ENCODE data around the gene CLRN3.

CLRN3 gene

DNA sequence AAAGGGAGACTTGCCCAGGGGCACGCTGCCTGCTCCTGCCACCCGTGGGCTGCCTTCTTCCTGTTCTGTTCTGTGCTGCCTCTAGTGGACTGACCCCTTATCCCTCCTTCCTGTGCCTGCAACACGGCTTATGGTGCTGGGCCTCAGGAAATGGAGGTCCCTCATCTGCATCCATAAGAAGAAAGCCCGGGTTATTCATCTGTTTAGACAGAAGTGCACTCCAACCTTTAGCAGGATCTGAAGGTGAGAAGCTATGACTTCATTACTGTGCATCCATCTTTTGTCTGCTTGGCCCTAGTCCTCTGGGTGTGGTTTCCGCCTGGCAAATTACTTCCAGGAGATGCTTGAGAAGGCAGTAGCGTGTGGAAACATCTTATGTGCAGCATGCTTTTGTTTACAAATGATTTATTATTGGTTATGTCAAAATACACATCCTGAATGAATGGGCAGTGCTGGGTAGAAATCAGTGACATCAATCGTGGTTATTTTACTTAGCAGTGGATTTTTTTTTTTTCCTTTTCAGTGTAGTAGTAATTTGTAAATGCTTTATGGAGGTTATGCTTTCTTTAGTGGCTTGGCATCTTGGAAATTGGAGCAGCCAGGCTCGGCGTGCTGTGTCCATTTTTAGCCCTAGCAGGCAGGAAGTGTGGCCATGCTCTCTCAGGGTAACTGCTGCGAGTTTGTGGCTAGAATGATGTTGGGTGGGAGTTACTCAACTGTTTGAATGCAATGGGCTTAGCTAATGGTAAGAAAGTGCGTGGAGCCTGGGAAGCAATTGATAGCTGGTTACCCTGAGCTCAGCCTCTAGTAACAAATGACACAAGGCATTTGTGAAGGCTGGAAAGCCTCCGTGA lies 26.9 kb upstream of the CLRN3 start:
- DNase-seq (ENCODE audit: low read depth in 2 of 2): no peak

DNA sequence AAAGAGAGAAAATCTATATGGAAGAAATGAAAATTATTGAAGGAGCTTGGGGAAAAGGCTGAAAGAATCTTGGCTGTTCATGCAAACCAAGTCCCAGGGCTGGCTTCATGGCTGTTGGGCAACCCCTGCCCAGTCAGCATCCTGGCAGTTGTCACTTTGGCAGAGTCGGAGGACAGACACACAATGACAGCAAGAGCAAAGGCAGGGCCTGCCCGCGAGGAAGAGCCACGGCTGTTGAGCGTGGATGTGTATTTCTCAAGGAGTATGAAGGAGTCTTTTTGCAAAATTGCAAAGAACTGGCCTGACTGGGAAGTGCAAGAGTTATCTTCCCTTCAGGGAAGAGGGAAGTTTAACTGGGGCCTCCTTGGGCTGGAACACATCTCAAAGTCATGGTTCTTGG lies 25.8 kb upstream of the CLRN3 start:
- no peak for DNase-seq (ENCODE audit: low read depth in 2 of 2)

DNA sequence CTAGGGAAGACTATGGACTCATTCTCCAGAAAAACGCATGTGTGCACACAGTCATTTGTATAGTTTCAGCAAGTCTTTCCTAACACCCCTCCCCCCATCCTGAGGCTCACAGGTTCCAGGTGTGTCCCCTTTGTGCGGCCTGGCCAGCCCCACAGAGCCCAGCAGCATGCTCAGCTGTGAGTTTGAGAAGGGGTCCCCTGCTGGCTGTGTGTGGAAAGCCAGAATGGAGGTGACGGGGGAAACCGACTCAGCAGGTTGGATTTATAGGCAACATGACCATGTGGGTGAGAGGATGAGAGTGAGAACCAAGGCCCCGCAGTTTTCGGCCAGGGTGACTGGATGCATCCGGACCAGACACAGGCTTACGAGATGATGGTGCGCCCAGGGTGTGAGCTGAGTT lies 24.1 kb upstream of the CLRN3 start:
- DNase-seq (ENCODE audit: low read depth in 2 of 2): no peak

DNA sequence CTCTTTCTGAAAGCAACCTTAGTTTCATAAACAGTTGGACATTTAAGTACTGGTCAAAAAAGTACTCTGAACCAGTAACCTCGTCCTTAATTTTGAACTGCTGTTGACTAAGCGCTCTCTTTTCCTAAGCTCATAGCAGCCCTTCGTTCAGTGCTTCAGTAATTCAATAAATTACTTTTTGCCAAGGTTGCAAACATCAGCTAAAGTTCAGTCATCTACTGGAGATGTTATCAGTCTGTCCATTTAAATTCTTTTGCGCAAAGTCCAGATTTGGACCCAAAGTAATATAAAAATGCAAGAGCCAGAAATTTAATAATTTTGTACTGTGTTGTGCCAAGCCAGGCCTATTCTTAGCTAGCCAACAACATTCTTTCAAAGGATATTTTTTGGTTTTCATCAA lies 22.6 kb upstream of the CLRN3 start:
- no peak for DNase-seq (ENCODE audit: low read depth in 2 of 2)

DNA sequence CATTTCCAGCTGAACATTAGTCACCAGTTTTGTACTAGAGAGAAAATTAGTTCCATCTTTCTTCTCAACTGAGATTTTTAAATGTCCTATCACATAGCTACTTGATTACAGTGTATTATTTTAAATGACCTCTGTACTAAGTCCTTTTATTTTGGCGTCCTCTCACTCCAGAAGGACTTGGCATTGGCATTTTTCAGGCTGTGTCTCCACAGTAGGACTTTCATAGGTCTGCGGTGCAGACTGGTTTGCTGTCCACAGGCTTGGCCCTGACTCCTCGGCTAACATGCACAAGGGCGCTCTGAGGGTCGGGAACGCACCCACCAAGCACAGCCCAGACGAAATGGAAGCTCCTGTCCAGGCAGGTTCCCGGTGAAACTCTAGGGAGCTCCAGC lies 20.6 kb upstream of the CLRN3 start:
- no peak for DNase-seq (ENCODE audit: low read depth in 2 of 2)

DNA sequence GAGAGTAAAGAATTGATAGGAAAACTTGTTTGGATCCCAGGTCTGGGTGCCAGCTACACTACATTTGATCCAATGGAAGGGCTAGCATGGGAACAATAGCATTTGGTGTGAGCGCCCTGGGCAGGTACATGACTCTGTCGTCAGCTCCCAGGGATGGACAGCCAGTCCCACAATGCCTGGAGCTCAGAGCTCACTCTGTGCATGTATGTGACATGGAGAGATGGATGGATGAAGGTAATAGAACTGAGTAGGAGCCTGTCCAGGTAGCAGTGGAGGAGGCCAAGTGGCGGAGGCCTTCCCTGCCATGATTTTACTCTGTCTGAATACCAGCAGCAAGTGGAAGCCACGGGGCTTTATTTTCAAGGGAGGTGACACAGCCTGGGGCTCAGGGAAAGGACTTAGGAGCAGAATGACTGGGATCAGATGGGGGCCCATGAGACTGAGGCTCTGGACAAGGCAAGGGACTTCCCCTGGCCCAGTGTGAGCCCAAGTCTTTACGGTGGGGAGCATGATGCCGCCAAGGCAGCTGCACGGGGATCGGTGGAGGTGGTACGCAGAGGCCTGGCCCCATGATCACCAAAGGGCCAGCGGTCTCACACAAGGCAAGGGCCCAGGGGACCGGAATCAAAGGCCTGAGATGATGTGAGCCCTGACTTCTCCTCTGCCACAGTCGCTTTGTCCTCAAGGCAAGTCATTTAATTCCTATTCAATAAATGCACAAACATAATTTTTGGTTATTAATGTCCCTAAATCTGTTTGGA lies 20.0 kb upstream of the CLRN3 start:
- no peak for DNase-seq (ENCODE audit: low read depth in 2 of 2)

DNA sequence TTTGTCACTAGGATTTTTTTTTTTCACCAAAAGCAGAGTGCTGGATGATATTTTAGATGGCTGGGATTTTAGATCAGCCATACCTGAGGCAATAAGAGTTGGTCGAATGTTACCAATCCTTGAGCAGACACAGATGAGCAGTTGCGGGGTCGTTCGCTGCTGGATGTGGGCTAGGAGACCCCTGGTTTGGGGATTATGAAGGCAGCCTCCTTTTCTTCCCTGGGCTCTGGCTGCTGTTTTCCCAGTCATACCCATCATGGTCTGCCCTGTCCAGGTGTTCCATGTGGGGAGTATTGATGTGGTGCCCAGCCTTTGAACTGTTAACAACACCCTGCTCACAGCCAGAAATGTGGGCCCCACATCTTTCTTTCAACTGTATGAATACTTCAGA lies 19.1 kb upstream of the CLRN3 start:
- DNase-seq (ENCODE audit: low read depth in 2 of 2): no peak

DNA sequence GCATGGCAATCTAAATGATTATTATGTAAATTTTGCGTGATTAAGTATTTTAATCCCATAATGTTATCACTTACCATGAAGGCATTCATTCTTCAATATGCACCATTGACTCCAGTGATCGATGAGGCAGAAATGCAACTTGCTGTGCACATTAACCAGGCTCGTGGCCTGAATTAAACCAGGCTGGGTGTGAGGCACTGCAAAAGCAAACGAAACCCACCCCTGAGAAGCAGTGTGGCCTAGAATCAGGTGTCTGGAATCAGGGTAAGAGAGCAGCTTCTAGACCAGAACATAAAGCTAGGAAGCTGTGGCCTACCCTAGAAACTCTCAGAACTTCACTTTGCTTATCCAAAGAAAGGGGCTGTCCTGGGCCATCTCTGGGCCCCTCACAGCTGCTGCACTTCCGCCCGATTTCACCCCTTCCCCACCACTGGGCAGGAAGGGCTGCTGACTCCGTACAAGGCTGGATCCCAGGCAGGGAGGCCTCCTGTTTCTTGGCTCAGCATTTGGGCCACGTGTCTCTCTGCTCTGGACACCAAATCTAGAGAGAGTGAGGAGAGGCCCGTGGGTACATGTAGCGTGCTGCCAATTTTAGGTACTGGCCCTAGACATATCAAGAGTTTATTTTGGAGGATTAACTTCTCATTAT lies 18.6 kb upstream of the CLRN3 start:
- DNase-seq (ENCODE audit: low read depth in 2 of 2): no peak

DNA sequence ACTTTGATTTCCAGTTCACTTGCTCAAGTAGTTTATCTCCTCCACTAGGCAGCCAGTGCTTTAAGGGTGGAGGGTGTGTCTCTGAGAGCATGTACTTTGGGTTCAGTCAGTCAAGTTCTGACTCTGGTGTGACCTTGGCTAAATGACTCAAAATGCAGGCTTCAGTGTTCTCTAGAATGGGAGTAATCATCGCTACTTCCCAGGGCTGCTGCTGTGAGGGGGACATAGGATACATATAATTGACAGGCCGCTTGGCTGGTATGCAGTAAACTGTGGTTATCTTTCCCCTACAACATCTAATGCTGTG lies 17.7 kb upstream of the CLRN3 start:
- no peak for DNase-seq (ENCODE audit: low read depth in 2 of 2)

DNA sequence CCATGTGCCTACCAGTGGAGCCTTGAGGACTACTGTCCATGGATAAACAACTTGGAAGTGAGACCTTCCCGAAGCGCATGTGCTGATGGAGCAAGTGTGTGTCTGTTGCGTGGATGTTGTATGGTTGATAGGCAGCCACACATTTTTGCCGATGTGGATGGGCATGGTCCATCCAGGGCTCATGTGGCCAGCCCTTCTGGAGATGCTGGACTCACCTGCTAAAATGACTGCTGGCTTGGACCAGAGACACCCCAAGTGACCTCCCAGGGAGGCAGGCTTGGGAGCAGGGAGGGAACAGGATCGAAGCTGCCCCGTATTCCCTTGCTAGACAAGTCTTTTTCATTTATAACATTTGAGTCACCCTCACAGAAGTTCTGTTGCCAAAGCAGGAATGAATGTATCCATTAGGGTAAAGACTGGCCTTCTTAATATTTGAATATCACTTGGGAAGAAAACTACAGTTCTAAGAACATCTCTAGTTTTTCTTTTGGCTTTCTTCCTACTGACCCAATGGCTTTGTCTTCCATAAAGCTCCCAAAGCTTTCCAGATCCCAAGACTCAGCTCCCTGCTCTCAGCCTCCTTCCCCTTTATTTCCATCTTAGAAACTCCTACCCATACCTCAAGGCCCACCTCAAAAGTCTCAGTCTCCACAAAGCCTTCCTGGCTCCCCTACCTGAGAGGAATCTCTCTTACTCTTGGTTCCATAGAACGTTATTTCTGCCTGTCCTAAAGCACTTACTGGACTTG lies 17.1 kb upstream of the CLRN3 start:
- DNase-seq (ENCODE audit: low read depth in 2 of 2): no peak

DNA sequence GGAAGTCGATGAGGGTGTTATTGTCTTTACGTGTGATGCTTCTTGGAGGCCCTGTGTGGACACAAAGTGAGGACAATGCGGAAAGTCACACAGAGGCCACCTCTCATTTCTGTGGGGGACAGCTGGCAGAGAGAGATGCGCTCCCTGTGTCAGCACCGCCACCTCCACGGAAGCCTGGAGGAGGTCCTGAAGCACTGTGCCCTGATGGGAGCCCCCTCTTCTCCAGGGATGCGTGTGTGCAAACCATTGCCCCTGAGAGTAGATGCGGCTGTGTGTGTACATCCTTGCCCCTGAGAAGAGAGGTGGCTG lies 16.2 kb upstream of the CLRN3 start:
- DNase-seq (ENCODE audit: low read depth in 2 of 2): no peak

DNA sequence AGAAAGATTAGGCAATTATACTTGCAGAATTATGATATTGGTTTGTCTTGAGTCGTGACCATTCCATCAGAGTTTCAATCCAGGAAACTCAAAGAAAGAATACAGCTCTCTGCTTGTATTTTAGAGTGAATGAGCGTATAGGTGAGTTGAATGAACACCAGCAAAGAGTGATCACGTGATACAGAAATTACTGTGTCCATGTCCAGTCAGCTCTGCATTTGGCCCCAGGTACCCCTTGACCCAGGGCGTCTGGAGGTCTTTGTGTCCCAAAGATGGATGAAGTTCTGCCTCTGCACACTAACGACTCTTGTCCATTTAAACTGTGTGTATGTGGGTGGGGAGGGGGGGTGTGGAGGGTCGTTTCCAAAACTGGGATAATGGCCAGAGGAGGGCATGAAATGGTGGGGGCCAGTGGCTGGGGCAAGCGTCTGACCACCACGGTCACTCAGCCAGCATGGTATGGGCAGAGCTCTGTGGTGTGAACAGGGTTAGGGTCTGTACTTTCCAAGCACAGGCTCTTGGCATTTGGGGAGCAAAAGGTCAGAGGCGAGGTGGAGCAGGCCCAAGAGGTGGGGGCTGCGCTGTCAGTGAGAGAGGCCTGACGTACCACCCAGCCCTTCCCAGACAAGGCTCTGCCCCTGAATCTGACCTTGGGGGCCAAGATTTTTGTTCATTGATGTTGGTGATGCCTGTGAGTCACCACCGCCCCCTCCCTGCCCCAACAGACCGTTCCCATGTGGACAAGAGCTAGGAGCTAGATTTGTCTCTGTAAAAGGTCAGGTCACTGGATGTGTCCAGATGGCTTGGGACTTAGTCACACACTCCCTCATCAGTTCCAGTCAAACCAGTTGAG lies 15.6 kb upstream of the CLRN3 start:
- no peak for DNase-seq (ENCODE audit: low read depth in 2 of 2)

DNA sequence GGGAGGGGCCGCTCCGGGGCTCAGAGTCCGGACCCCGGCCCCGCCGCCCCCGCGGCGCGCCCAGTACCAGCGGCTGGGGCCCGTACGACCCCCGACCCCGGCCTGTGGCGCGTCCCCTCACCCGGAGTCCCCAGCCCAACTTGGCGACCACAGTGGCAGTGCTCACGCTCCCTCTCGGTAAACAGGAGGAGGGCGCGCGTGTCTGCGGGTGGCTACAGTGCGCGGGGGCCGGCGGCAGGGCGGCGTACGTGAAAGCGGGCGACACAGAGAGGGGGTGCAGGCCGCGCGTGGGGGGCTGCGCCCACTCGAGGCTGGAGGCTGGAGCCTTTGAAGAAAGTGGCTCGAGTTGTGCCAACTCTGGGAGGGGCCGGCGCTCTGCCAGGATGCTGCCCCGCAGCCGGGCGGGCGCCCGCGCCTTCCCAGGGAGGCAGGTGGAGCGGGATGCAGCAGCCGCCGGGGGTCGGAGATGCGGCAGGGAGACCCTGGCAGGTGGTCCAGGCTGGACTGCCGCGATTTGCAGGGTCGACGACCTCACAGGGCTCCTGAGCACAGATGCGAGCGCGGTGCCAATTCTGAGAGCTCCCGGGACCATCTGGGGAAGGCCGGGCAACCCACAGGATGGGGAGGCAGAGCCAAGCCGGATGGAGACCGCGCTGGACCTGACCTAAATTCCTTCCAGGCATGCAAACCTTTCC lies 14.8 kb upstream of the CLRN3 start:
- peak in 1 of 2 donors; percentile 12 for DNase-seq (ENCODE audit: low read depth in 2 of 2)

DNA sequence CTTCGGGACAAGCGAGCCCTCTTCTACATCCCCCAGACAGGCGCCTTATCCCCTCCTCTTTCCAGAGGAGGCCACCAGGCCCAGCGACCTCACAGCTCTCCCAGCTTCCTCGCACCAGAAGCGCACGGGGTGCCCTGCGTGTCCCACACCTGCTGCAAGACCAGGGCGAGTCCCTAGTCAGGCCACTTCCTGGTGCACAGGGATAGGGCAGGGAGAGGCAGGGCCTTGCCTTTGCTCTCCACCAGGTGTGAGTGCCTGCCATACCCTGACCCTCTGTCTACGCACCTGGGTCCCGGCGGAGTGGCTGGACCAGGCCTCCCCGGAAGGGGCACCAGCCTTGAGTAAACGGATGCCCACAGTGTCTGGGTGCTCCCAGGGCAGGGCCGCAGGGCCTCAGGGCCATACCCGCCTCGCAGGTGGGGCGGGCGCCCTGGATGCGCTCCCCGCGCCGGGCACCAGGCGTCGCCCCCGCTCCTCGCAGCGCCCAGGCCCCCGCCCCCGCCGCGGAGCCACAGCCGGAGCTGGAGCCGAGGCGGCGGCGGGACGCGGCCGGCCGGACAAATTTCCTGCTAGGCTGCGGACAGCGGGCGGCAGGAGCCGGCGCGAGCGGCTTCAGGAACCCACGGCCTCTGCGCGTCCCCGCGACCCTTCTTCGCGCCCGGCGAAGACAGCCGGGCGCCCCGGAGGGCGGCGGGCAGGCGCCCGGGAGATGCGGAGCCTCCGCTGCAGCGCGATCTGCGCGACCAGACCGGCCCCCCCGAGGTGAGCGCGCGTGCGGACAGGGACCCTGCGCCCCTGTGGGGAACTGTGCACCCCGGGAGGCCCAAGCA lies 14.0 kb upstream of the CLRN3 start, which contains the start of gene PTPRE:
PTPRE (plus strand) TSS at position 556 of the 830 bp plus-strand sequence. CDS start 133,779 bp downstream, outside the sequence.
- peak in 1 of 2 donors; percentile 58 for DNase-seq (ENCODE audit: low read depth in 2 of 2)

DNA sequence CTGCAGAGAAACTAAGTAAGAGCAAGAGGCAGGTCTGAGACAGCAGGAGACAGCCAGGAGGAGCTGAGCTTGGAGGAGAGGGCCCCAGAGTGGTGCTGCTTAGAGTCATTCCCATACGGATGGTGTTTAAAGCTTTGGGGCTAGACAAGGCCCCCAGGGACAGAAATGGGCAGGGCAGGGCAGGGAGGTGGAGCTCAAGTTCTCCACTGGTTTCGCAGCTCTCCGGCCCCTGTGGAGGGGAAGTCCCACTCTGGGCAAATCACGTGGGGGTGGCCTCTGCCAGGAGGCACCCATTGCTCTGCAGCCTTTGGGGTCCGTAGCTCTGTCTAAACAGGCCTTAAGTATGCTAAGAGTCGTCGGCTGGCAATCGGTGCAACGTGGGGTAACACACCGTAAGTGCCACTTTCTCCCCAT lies 13.1 kb upstream of the CLRN3 start:
- no peak for DNase-seq (ENCODE audit: low read depth in 2 of 2)

DNA sequence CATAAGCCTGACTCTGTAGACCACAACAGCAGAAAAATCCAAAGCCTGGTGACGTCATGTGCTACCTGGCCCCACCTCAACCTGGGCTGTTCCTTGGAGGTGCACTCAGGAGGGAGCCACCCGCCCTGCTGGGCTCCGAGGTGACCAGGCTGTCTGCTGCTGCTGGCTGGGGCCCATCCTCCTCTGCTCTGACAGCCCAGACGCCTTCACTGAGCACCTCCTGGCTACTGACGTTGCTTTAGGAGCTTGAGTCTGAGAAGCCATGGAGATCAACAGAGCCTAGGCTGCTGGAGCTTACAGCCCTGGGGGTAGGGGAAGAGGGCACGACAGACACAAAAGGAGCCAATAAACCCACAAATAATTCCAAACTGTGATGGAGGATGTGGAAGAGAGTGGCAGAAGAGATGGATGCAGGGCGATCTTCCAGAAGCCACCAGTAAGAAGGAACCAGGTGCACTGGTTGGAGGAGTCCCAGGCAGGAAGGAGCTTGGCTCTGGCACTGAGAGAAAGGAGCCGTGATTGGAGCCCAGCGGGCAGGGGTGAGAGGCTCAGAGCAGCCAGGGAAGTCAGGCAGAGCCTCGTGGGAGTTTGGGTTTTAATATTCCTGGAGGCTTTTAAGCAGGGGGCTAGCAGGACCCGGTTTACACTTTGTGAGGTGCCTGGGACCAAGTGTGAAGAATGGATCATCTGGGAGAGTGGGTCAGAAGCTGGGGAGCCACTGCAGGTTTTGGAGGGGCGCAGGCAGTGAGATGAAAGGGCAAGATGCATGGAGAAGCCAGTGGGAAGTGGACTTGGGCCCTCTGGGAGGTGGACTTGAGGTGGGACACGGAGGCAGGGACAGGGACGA lies 12.5 kb upstream of the CLRN3 start:
- DNase-seq (ENCODE audit: low read depth in 2 of 2): no peak

DNA sequence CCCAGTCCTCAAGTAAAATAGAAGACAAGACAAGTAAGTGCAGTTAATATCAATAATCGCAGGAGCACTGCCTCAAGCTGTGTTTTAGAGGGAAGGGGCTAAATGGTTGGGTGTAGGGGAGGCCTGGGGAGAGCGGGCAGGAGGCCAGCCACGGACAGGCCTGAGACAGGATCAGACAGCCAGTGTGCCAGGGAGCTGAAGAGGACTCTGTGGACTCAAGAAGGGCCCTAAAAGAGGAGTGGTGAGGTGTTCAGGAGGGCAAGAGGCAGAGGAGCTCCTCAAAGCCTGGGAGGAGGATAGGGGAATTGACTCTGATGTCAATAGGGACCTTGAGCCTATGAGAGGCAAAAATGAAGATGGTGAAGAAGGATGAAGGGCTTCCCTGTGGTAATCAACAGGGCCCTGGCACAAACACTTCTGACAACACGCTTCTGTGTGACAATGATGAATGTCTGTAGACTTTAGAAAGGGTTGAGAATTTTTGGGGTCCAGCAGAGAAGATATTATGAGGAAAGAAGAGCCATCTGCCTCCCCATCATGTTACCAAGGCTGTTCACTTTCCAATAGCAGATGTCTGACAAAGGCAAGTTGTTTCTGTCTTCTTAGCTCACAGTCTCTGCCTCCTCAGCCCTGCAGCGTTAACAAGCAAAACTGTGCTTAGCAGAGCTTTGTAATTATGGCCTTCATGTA lies 11.7 kb upstream of the CLRN3 start:
- no peak for DNase-seq (ENCODE audit: low read depth in 2 of 2)

DNA sequence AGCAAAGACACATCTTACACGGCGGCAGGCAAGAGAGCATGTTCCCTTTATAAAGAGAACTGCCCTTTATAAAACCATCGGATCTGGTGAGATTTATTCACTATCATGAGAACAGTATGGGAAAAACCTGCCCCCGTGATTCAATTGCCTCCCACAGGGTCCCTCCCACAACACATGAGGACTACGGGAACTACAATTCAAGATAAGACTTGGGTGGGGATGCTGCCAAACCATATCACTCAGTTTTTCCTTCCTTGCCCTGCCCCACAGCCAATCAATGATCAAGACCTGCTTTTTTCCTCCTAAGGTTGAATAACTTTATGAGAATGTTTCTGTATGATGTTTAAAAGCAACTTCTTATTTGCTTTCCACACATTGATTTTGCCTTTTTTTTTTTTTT lies 11.0 kb upstream of the CLRN3 start:
- no peak for DNase-seq (ENCODE audit: low read depth in 2 of 2)

Data from stimulated activated CD8-positive, alpha-beta memory T cell treated with anti-CD3 and anti-CD28 coated beads, Interleukin-7, amount 100 ng/mL, for 4 hours (primary cell).